ENCODE data around the gene EIF4G1. TPM values are rescaled to one million over a fixed set of nuclear protein-coding genes. Genes with fewer than 3 reads are reported as not detected.
A peak's percentile ranks its signal among the peaks of the same experiment; 100 is the strongest.

EIF4G1 gene
- total RNA-seq, 1 experiment from 2014 or later = 532 TPM

DNA sequence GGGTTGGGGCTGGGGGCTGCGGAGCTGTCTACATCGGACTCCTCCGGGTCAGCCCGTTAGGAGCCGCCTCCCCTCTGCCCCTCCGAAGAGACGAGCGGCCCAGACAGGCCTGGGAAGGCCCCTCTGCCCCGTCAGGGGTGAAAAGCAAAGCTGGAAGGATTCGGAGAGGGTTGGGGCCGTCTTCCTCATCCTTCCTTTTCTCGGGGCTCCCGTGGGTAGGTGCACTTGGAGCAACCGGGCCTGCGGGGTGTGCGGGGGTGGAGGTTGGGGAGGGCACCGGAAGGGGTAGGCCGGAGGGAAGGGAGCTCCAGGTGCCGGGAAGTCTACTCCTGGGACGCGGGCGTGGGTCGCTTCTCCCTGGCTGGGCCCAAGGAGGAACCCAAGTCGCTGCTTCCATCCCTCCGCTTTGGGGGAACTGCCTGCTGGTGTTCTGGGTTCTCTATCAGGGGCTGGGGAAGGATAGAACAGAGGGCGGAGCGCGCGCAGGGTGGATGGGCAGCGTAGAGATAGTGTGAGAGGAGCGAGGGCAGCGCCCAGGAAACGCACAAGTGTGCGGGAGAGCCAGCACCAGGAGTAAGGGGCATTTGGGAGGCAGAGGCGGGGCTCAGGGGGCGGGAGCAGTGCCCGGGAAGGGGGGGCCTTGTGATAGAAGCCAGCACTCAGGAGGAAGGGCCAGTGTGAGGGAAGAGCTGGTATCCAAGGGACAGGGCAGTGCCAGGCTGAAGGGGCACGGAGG, 47.7 kb downstream of the EIF4G1 start:
- H3K4me1 ChIP-seq (ENCODE audit: insufficient read depth, low read length) = peaks cover 2% of the 10 kb centered on the region; the same call in 1 of the 2 replicates
- WGBS (ENCODE audit: extremely low coverage, insufficient read length, low lambda C conversion rate) = no CpG with 5 or more reads among the region's 38 CpGs
- peak overlapping the region; percentile 64 for H3K9ac ChIP-seq (ENCODE audit: extremely low read depth, insufficient read length, low read length)
- H2BK15ac ChIP-seq (ENCODE audit: low read depth, low read length) = no peak overlapping the region
- H3K18ac ChIP-seq (ENCODE audit: insufficient read length, low read depth, low read length) = peak overlapping the region; percentile 15
- H2BK20ac ChIP-seq (ENCODE audit: low read depth, low read length, poor library complexity, severe bottlenecking) = no peak overlapping the region
- H2AFZ ChIP-seq (ENCODE audit: low read length) = no peak overlapping the region
- H3K23ac ChIP-seq (ENCODE audit: insufficient read length, low read depth, low read length) = no peak overlapping the region
- Mint-ChIP-seq H3K4me1 (peaks cover 23 to 26% of the 10 kb centered on the region in 2 experiments), H3K27ac (peak overlapping the region; percentile 93 to 97 (median 97)), H3K36me3 (ENCODE audit: insufficient read depth in 1 of 3, low read depth in 3 of 3) (peaks cover 28 to 46% (median 44%) of the 10 kb centered on the region in 3 experiments; a peak in 6 of 7 replicates), H3K4me3 (peak overlapping the region; percentile 96 to 98), H3K9me3 (no peaks in the 10 kb centered on the region), H3K27me3 (ENCODE audit: low read depth) (peaks cover 8% of the 10 kb centered on the region)
- no peak overlapping the region for H2BK12ac ChIP-seq (ENCODE audit: insufficient read length, low read depth, low read length)
- H4K91ac ChIP-seq (ENCODE audit: insufficient read length, low read depth, low read length) = no peak overlapping the region
- H3K4ac ChIP-seq (ENCODE audit: low read depth, low read length) = no peak overlapping the region
- no peaks in the 10 kb centered on the region; the same call in 1 of the 2 replicates for H3K27me3 ChIP-seq (ENCODE audit: insufficient read depth, low read length)
- no peak overlapping the region for H4K5ac ChIP-seq (ENCODE audit: insufficient read length, low read depth, low read length)
- no peaks in the 10 kb centered on the region for H3K79me1 ChIP-seq (ENCODE audit: insufficient read depth, low read depth, low read length, poor library complexity, severe bottlenecking)
- H4K8ac ChIP-seq (replicated peaks; ENCODE audit: insufficient read length, low read depth, low read length) = no peak overlapping the region
- H3K14ac ChIP-seq (ENCODE audit: insufficient read depth, low read length) = peak overlapping the region; percentile 54
- peaks cover 25% of the 10 kb centered on the region for H3K23me2 ChIP-seq (ENCODE audit: insufficient read length, low read depth, low read length, poor library complexity, severe bottlenecking)
- H3K4me2 ChIP-seq (ENCODE audit: insufficient read depth, insufficient read length, low read length) = peak overlapping the region; percentile 75
- H2BK5ac ChIP-seq (ENCODE audit: insufficient read length, low read length) = no peak overlapping the region
- H2AK5ac ChIP-seq (ENCODE audit: insufficient read length, low read length) = no peak overlapping the region
- no peak overlapping the region for H2BK120ac ChIP-seq (ENCODE audit: low read depth, low read length, poor library complexity, severe bottlenecking)
- no peaks in the 10 kb centered on the region for H3K9me3 ChIP-seq (ENCODE audit: control insufficient read depth, low read depth, low read length)
- peak; percentile 79 for DNase-seq
- H3K56ac ChIP-seq (ENCODE audit: insufficient read length, low read depth, low read length) = no peak overlapping the region
- H3K79me2 ChIP-seq (ENCODE audit: insufficient read depth, low read length) = no peaks in the 10 kb centered on the region; the same call in 1 of the 2 replicates
- peaks cover 2% of the 10 kb centered on the region for H4K20me1 ChIP-seq (ENCODE audit: control insufficient read depth, insufficient read depth, insufficient read length)
- TF ChIP-seq, protein P1, sequence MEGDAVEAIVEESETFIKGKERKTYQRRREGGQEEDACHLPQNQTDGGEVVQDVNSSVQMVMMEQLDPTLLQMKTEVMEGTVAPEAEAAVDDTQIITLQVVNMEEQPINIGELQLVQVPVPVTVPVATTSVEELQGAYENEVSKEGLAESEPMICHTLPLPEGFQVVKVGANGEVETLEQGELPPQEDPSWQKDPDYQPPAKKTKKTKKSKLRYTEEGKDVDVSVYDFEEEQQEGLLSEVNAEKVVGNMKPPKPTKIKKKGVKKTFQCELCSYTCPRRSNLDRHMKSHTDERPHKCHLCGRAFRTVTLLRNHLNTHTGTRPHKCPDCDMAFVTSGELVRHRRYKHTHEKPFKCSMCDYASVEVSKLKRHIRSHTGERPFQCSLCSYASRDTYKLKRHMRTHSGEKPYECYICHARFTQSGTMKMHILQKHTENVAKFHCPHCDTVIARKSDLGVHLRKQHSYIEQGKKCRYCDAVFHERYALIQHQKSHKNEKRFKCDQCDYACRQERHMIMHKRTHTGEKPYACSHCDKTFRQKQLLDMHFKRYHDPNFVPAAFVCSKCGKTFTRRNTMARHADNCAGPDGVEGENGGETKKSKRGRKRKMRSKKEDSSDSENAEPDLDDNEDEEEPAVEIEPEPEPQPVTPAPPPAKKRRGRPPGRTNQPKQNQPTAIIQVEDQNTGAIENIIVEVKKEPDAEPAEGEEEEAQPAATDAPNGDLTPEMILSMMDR (conservative IDR thresholded peaks at IDR 0.05) = no peak
- H3T11ph ChIP-seq (ENCODE audit: low read length) = no peak overlapping the region
- no peak overlapping the region for H3K27ac ChIP-seq (ENCODE audit: insufficient read length, low read depth, low read length)
